Vagina (tissue), 2 donors: Measurements from ENCODE around the gene SCRT2.

ENCODE experiments used
- POLR2A ChIP-seq, 2 donors: fragments of 450-650 bp; IDR thresholded peaks; one replicate each; pipeline ENCODE4 v1.6.1; 2017; ENCODE audit warnings: antibody characterized with exemption in 2 of 2, mild to moderate bottlenecking in 2 of 2, moderate library complexity in 2 of 2
- POLR2AphosphoS5 ChIP-seq, 2 donors: sonication (generic); formaldehyde crosslinking; IDR thresholded peaks; one replicate each; pipeline ENCODE4 v1.9.0; 2017; ENCODE audit warnings: antibody characterized with exemption in 2 of 2, mild to moderate bottlenecking in 2 of 2, low read depth in 1 of 2; ENCODE audit not compliant: insufficient read depth in 1 of 2
- TF ChIP-seq, protein P1 (sequence below), 3 experiments: fragments of 450-650 bp in 2 of 3; fragments of 200-600 bp in 1 of 3; sonication (generic) in 1 of 3; IDR thresholded peaks; one replicate each; pipeline ENCODE4 v1.5.1; 2017 to 2019; ENCODE audit warnings: antibody characterized with exemption in 3 of 3, mild to moderate bottlenecking in 2 of 3, moderate library complexity in 2 of 3

DNA sequence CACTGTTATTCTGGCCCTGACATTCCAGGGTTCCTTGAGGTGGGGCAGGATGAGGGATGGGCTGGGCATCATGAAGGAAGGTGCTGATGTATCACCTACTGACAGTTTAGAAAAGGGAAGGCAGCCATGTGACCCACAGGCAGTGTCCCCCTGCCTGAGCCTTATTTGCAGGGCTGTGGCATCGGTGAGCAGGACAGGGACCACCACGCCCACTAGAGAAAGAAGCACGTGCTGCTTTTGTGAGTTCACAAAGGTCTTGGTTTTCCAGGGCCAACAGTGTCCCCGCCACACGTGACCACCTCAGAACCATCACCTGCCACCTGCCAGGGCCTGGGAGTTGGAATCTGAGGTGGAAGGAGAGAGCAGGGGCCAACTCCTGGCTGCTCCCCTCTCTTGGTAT, 43.5 kb upstream of the SCRT2 start:
- TF ChIP-seq, protein P1, sequence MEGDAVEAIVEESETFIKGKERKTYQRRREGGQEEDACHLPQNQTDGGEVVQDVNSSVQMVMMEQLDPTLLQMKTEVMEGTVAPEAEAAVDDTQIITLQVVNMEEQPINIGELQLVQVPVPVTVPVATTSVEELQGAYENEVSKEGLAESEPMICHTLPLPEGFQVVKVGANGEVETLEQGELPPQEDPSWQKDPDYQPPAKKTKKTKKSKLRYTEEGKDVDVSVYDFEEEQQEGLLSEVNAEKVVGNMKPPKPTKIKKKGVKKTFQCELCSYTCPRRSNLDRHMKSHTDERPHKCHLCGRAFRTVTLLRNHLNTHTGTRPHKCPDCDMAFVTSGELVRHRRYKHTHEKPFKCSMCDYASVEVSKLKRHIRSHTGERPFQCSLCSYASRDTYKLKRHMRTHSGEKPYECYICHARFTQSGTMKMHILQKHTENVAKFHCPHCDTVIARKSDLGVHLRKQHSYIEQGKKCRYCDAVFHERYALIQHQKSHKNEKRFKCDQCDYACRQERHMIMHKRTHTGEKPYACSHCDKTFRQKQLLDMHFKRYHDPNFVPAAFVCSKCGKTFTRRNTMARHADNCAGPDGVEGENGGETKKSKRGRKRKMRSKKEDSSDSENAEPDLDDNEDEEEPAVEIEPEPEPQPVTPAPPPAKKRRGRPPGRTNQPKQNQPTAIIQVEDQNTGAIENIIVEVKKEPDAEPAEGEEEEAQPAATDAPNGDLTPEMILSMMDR (IDR thresholded peaks at IDR 0.05) = no peak
- TF ChIP-seq POLR2A (IDR thresholded peaks at IDR 0.05) = no peak
- no peak for TF ChIP-seq POLR2AphosphoS5 (IDR thresholded peaks at IDR 0.05; ENCODE audit: insufficient read depth in 1 of 2, low read depth in 1 of 2)
